ENCODE results near the gene CARMIL1.

Gene CARMIL1

GRCh38 chr6:25278914-25279747, at the start of gene CARMIL1:
TSS of gene CARMIL1 (plus strand) at chr6:25279374. CDS start at chr6:25279796, 422 bp downstream.
- DNase-seq = peak; percentile 75

GRCh38 chr6:25229671-25230321, 49.4 kb upstream of the CARMIL1 start:
- peak; percentile 92 for DNase-seq

GRCh38 chr6:25232479-25232878, 46.7 kb upstream of the CARMIL1 start:
- peak; percentile 92 for DNase-seq

GRCh38 chr6:25233226-25233625, 45.9 kb upstream of the CARMIL1 start:
- no peak for DNase-seq

GRCh38 chr6:25237579-25237978, 41.6 kb upstream of the CARMIL1 start:
- peak; percentile 51 for DNase-seq

GRCh38 chr6:25239059-25239458, 40.1 kb upstream of the CARMIL1 start:
- DNase-seq = no peak

- no peak for DNase-seq
Measured at GRCh38 chr6:25239498-25239897, 39.7 kb upstream of the CARMIL1 start.

- DNase-seq = no peak
Measured at GRCh38 chr6:25242567-25242966, 36.6 kb upstream of the CARMIL1 start.

GRCh38 chr6:25244865-25245264, 34.3 kb upstream of the CARMIL1 start:
- no peak for DNase-seq

- DNase-seq = peak; percentile 90
Measured at GRCh38 chr6:25248123-25248522, 31.1 kb upstream of the CARMIL1 start.

GRCh38 chr6:25249133-25249532, 30.0 kb upstream of the CARMIL1 start:
- DNase-seq = no peak

- peak; percentile 65 for DNase-seq
Measured at GRCh38 chr6:25250878-25251277, 28.3 kb upstream of the CARMIL1 start.

- no peak for DNase-seq
Measured at GRCh38 chr6:25251426-25251825, 27.7 kb upstream of the CARMIL1 start.

GRCh38 chr6:25253351-25253750, 25.8 kb upstream of the CARMIL1 start:
- no peak for DNase-seq

GRCh38 chr6:25254671-25255070, 24.5 kb upstream of the CARMIL1 start:
- peak; percentile 3 for DNase-seq

- no peak for DNase-seq
Measured at GRCh38 chr6:25257686-25258348, 21.4 kb upstream of the CARMIL1 start.

- no peak for DNase-seq
Measured at GRCh38 chr6:25259756-25260155, 19.4 kb upstream of the CARMIL1 start.

GRCh38 chr6:25263657-25264056, 15.5 kb upstream of the CARMIL1 start:
- DNase-seq = peak; percentile 93

- DNase-seq = peak; percentile 41
Measured at GRCh38 chr6:25266456-25267100, 12.6 kb upstream of the CARMIL1 start.

GRCh38 chr6:25267662-25268061, 11.5 kb upstream of the CARMIL1 start:
- DNase-seq = no peak

GRCh38 chr6:25270559-25270958, 8.6 kb upstream of the CARMIL1 start:
- no peak for DNase-seq

- no peak for DNase-seq
Measured at GRCh38 chr6:25275436-25275835, 3.7 kb upstream of the CARMIL1 start.

- DNase-seq = no peak
Measured at GRCh38 chr6:25277386-25277785, 1.8 kb upstream of the CARMIL1 start.

Data from fibroblast of skin of right biceps (primary cell).